Cerebellar cortex (tissue), 1 donor: ENCODE results near the gene INHBE.
"Not testable (repeated sequence)": the region's sequence is repeated elsewhere in the genome, so short reads cannot be mapped to it uniquely, and the experiment has no call there.

Source experiments
- DNase-seq: peaks from one replicate; pipeline ENCODE4 v3.0.0-alpha.2; 2015; ENCODE audit warnings: low spot score

INHBE gene, protein sequence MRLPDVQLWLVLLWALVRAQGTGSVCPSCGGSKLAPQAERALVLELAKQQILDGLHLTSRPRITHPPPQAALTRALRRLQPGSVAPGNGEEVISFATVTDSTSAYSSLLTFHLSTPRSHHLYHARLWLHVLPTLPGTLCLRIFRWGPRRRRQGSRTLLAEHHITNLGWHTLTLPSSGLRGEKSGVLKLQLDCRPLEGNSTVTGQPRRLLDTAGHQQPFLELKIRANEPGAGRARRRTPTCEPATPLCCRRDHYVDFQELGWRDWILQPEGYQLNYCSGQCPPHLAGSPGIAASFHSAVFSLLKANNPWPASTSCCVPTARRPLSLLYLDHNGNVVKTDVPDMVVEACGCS

GRCh38 chr12:57454566-57455373 lies at the start of gene INHBE:
INHBE (plus strand) TSS chr12:57455307; CDS start chr12:57455537, 230 bp downstream.
- no peak for DNase-seq

DNA sequence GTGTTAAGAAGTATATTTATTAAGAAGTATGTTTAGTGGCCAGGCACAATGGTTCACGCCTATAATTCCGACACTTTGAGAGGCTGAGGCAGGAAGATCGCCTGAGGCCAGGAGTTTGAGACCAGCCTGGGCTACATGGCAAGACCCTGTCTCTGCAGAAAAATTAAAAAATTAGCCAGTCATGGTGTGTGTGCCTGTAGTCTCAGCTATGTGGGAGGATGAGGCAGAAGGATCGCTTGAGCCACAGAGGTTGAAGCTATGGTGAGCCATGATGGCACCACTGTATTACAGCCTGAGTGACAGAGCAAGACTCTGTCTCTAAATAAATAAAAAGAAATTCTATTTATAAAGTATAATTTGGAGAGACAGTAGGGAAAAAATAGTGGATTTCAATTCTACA lies 44.6 kb upstream of the INHBE start:
- DNase-seq = no peak

DNA sequence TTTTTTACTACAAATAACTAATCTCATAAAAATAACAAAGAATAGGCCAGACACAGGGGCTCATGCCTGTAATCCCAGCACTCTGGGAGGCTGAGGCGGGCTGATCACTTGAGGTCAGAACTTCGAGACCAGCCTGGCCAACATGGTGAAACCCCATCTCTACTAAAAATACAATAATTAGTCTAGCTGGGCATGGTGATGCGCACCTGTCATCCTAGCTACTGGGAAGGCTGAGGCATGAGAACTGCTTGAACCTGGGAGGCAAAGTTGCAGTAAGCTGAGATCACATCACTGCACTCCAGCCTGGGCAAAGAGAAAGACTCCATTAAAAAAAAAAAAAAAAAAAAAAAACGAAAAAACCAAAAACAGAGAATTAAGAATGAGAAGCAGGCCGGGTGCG lies 40.9 kb upstream of the INHBE start:
- DNase-seq = not testable (repeated sequence)

- DNase-seq = no peak
Measured at GRCh38 chr12:57415088-57415487, 40.0 kb upstream of the INHBE start.

- no peak for DNase-seq
Measured at GRCh38 chr12:57416039-57416996, 38.8 kb upstream of the INHBE start.

DNA sequence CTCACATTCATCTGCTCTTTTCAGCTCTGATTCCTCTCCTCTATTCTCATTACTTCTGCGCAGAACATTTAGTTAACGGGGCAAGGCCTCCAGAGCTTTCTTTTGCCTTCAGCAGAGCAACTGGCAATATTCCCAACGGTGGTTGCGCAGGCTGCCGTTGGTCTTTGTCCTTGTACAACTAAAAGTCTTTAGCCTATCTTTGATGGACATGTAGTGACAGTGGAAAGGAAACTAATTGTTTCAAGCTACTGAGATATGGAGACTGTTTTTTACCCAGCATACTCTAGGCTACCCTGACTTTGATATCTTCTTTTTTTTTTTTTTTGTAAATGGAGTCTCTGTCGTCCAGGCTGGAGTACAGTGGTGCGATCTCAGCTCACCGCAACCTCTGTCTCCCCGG lies 36.9 kb upstream of the INHBE start:
- no peak for DNase-seq

DNA sequence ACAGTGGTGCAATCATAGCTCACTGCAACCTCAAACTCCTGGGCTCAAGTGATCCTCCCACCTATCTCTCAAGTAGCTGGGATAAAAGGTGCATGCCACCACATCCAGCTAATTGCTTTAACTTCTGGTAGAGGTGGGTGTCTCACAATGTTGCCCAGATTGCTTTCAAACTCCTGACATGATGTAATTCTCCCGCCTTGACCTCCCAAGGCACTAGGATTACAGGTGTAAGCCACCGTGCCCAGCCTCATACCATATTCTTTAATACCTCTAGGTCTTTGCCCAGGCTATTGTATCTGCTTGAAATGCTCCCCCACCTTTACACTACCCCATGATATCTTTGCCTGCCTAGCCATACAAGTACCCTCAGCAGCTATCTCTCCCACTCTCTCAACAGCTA lies 35.6 kb upstream of the INHBE start:
- DNase-seq = no peak

- no peak for DNase-seq
Measured at GRCh38 chr12:57420482-57420881, 34.6 kb upstream of the INHBE start.

DNA sequence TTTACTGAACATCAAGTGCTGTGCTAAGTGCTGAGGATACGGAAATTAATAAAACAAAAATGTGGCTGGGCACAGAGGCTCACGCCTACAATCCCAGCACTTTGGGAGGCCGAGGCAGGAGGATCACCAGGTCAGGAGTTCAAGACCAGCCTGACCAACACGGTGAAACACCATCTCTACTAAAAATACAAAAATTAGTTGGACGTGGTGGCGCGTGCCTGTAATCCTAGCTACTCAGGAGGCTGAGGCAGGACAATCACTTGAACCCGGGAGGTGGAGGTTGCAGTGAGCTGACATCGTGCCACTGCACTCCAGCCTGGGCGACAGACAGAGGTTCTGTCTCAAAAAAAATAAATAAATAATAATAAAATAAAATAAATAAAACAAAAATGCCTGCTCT lies 28.2 kb upstream of the INHBE start:
- DNase-seq = not testable (repeated sequence)

GRCh38 chr12:57428965-57429364 lies 26.1 kb upstream of the INHBE start:
- DNase-seq = no peak

DNA sequence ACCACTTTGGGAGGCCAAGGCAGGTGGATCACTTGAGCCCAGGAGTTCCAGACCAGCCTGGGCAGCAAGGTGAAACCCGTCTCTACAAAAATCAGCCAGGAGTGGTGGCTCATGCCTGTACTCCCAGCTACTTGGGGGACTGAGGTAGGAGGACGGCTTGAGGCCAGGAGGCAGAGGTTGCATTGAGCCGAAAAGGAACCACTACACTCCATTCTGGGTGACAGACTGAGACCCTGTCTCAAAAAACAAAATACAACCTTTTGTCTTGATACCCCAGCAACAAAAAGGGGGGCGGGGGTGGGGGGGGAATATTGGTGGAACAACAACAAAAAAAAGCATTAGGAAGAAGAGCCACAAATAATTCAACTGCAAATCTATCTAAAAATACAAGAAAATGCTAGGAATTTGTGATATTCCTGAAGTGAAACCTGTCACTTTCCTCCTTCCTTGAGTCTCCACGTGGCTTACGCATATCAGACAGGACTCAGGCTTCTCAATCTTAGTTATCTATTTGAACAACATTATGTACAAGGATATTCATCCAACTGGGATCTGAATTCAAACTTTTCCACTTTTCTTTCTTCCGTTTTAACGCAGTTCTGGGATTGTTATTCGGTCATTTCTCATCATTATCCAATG lies 25.5 kb upstream of the INHBE start:
- DNase-seq = no peak

GRCh38 chr12:57430112-57430930 lies 24.8 kb upstream of the INHBE start:
- DNase-seq = peak; percentile 28

- DNase-seq = peak; percentile 94
Measured at GRCh38 chr12:57430931-57431566, 24.1 kb upstream of the INHBE start, which contains the start of gene R3HDM2. R3HDM2 (minus strand) TSS chr12:57431043; CDS start chr12:57310428, 120,615 bp downstream.

DNA sequence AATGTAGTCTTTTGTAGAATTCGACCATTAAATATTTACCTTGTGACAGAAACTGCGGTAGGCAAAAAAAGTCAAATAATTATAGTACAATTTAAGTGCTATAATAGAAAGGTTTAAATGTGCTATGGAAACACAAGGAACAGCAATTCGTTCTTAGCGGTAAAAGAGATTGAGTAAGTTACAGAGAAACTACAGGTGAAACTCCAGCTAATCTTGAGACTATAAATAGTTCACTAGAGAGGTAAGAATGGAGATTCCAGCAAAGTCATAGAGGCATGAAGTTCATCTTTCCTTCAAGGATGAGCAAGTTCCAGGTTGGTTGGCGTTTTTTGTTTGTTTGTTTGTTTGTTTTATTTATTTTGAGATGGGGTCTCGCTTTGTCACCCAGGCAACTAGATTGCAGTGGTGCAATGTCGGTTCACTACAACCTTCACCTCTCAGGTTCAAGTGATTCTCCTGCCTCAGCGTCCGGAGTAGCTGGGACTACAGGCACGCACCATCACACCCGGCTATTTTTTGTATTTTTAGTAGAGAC lies 23.4 kb upstream of the INHBE start:
- no peak for DNase-seq

GRCh38 chr12:57433370-57433769 lies 21.7 kb upstream of the INHBE start:
- DNase-seq = no peak

DNA sequence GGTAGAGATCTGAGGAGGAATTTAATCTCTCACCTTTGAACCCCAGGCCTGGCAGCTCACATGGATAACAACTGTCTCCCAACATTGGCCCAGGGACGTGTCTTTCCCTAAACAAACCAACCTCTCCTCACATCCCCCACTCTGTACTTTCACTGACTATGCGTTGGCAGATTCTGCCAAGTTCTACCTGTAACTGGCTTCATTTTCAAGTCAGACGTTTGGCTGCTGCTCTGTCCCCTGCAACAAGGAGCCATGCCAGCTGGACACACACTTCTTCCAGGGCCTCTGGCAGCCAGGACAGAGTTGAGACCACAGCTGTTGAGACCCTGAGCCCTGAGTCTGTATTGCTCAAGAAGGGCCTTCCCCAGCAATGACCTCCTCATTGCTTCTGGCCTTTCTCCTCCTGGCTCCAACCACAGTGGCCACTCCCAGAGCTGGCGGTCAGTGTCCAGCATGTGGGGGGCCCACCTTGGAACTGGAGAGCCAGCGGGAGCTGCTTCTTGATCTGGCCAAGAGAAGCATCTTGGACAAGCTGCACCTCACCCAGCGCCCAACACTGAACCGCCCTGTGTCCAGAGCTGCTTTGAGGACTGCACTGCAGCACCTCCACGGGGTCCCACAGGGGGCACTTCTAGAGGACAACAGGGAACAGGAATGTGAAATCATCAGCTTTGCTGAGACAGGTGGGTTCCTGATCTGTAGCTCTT lies 20.4 kb upstream of the INHBE start, which contains the start of gene INHBC:
TSS of gene INHBC (plus strand) at position 268 of the 707 bp plus-strand sequence. CDS start at position 371, 103 bp downstream.
- no peak for DNase-seq

GRCh38 chr12:57435293-57435692 lies 19.8 kb upstream of the INHBE start:
- no peak for DNase-seq

DNA sequence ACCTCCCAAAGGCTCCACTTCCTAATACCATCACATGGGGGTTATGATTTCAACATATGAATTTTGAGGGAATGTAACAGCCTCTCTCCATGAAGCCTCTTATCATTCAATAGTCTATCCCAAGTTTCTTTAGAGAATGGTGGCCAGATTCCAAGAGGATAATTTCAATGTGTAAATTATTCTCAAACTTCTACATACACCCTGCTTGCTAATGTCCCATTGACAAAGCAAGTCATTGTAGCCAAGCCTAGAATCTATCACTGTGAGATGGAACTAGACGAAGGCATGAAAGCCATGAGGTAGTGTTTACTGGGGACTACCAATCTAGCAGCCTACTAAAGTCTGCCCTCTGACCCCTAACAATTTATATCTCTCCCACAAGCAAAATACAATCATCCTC lies 16.7 kb upstream of the INHBE start:
- no peak for DNase-seq

GRCh38 chr12:57439762-57440266 lies 15.3 kb upstream of the INHBE start:
- DNase-seq = no peak
